Neural cell (in vitro differentiated cells): ENCODE measurements around the gene YJEFN3.

Experiments
- POLR2AphosphoS5 ChIP-seq: IDR thresholded peaks from 2 replicates; pipeline ENCODE4 v1.6.1; 2012
- TAF1 ChIP-seq: IDR thresholded peaks from 2 replicates; pipeline ENCODE4 v1.6.1; 2012; ENCODE audit warnings: low read depth
- TF ChIP-seq, protein P1 (sequence below): fragments of 450-650 bp; IDR thresholded peaks from 2 replicates; pipeline ENCODE4 v1.5.1; 2014; ENCODE audit warnings: antibody characterized with exemption, mild to moderate bottlenecking, moderate library complexity; ENCODE audit not compliant: poor library complexity, severe bottlenecking
- TF ChIP-seq, protein P2 (sequence below): IDR thresholded peaks from 2 replicates; pipeline ENCODE4 v1.6.1; 2012; ENCODE audit warnings: borderline replicate concordance

- TF ChIP-seq, protein P1, sequence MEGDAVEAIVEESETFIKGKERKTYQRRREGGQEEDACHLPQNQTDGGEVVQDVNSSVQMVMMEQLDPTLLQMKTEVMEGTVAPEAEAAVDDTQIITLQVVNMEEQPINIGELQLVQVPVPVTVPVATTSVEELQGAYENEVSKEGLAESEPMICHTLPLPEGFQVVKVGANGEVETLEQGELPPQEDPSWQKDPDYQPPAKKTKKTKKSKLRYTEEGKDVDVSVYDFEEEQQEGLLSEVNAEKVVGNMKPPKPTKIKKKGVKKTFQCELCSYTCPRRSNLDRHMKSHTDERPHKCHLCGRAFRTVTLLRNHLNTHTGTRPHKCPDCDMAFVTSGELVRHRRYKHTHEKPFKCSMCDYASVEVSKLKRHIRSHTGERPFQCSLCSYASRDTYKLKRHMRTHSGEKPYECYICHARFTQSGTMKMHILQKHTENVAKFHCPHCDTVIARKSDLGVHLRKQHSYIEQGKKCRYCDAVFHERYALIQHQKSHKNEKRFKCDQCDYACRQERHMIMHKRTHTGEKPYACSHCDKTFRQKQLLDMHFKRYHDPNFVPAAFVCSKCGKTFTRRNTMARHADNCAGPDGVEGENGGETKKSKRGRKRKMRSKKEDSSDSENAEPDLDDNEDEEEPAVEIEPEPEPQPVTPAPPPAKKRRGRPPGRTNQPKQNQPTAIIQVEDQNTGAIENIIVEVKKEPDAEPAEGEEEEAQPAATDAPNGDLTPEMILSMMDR = no peak
- no peak for TF ChIP-seq TAF1
- TF ChIP-seq POLR2AphosphoS5 = no peak
- TF ChIP-seq, protein P2, sequence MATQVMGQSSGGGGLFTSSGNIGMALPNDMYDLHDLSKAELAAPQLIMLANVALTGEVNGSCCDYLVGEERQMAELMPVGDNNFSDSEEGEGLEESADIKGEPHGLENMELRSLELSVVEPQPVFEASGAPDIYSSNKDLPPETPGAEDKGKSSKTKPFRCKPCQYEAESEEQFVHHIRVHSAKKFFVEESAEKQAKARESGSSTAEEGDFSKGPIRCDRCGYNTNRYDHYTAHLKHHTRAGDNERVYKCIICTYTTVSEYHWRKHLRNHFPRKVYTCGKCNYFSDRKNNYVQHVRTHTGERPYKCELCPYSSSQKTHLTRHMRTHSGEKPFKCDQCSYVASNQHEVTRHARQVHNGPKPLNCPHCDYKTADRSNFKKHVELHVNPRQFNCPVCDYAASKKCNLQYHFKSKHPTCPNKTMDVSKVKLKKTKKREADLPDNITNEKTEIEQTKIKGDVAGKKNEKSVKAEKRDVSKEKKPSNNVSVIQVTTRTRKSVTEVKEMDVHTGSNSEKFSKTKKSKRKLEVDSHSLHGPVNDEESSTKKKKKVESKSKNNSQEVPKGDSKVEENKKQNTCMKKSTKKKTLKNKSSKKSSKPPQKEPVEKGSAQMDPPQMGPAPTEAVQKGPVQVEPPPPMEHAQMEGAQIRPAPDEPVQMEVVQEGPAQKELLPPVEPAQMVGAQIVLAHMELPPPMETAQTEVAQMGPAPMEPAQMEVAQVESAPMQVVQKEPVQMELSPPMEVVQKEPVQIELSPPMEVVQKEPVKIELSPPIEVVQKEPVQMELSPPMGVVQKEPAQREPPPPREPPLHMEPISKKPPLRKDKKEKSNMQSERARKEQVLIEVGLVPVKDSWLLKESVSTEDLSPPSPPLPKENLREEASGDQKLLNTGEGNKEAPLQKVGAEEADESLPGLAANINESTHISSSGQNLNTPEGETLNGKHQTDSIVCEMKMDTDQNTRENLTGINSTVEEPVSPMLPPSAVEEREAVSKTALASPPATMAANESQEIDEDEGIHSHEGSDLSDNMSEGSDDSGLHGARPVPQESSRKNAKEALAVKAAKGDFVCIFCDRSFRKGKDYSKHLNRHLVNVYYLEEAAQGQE = no peak
These were observed 1.2 kb downstream of the YJEFN3 start for GRCh38 chr19:19529783-19530422.
